ENCODE measurements around the gene PSMB9.

Gene PSMB9

GRCh38 chr6:32829495-32829894, 24.5 kb upstream of the PSMB9 start:
- H3K9me3 ChIP-seq (ENCODE audit: control insufficient read depth, low read length), result no peaks in the 10 kb centered on the region
- no peak overlapping the region for H3K4me2 ChIP-seq (ENCODE audit: low read length, poor library complexity, severe bottlenecking)
- DNase-seq, result no peak
- H2AFZ ChIP-seq (ENCODE audit: low read depth, low read length), result no peak overlapping the region
- WGBS, result 72% methylated on average over 7 of the region's 7 CpGs
- no peaks in the 10 kb centered on the region for H3K79me1 ChIP-seq (replicated peaks; ENCODE audit: low read length, poor library complexity, severe bottlenecking)
- no peak overlapping the region for H4K91ac ChIP-seq (ENCODE audit: low read length)
- H3K27ac ChIP-seq (ENCODE audit: low read length, poor library complexity, severe bottlenecking), result no peak overlapping the region
- H3K4me1 ChIP-seq (ENCODE audit: control insufficient read depth, insufficient read depth, low read depth, low read length), result no peaks in the 10 kb centered on the region
- H3K36me3 ChIP-seq (ENCODE audit: control insufficient read depth in 1 of 2, insufficient read depth in 2 of 2, low read depth in 1 of 2, low read length in 2 of 2), result peaks cover 29 to 65% of the 10 kb centered on the region in 2 experiments
- H3K18ac ChIP-seq (ENCODE audit: low read depth in 1 of 2, low read length in 2 of 2), result no peak overlapping the region
- H2BK12ac ChIP-seq (ENCODE audit: low read length in 2 of 2), result no peak overlapping the region
- no peak overlapping the region for H2BK120ac ChIP-seq (ENCODE audit: low read depth, low read length)
- H3K4ac ChIP-seq (ENCODE audit: low read depth in 1 of 2, low read length in 2 of 2), result no peak overlapping the region
- no peaks in the 10 kb centered on the region for H3K27me3 ChIP-seq (ENCODE audit: control insufficient read depth in 1 of 2, insufficient read depth in 1 of 2, low read length in 2 of 2)
- no peak overlapping the region for H2BK15ac ChIP-seq (ENCODE audit: low read depth, poor library complexity, severe bottlenecking)
- H2AK5ac ChIP-seq (ENCODE audit: low read length, severe bottlenecking), result no peak overlapping the region
- no peak overlapping the region for H3K9ac ChIP-seq (ENCODE audit: low read length)
- H3K14ac ChIP-seq (ENCODE audit: low read length in 2 of 2), result no peak overlapping the region
- no peak overlapping the region for H3K4me3 ChIP-seq (ENCODE audit: insufficient read depth in 1 of 2, low read depth in 1 of 2, low read length in 2 of 2)
- H3K23ac ChIP-seq (ENCODE audit: low read length in 2 of 2), result no peak overlapping the region
- no peak overlapping the region for H4K8ac ChIP-seq (ENCODE audit: low read length)
- no peak overlapping the region for H2BK5ac ChIP-seq (ENCODE audit: low read depth, low read length, poor library complexity, severe bottlenecking)

GRCh38 chr6:32830017-32830416, 24.0 kb upstream of the PSMB9 start:
- H2BK5ac ChIP-seq (ENCODE audit: low read depth, low read length, poor library complexity, severe bottlenecking), result no peak overlapping the region
- H3K18ac ChIP-seq (ENCODE audit: low read depth in 1 of 2, low read length in 2 of 2), result no peak overlapping the region
- no peak for DNase-seq
- H3K23ac ChIP-seq (ENCODE audit: low read length in 2 of 2), result no peak overlapping the region
- H3K27ac ChIP-seq (ENCODE audit: low read length, poor library complexity, severe bottlenecking), result no peak overlapping the region
- H2BK120ac ChIP-seq (ENCODE audit: low read depth, low read length), result no peak overlapping the region
- no peaks in the 10 kb centered on the region for H3K27me3 ChIP-seq (ENCODE audit: control insufficient read depth in 1 of 2, insufficient read depth in 1 of 2, low read length in 2 of 2)
- no peak overlapping the region for H3K9ac ChIP-seq (ENCODE audit: low read length)
- WGBS, result 92% methylated on average over 5 of the region's 5 CpGs
- H4K8ac ChIP-seq (ENCODE audit: low read length), result no peak overlapping the region
- H3K4me2 ChIP-seq (ENCODE audit: low read length, poor library complexity, severe bottlenecking), result no peak overlapping the region
- H3K4me3 ChIP-seq (ENCODE audit: insufficient read depth in 1 of 2, low read depth in 1 of 2, low read length in 2 of 2), result no peak overlapping the region
- no peak overlapping the region for H2AFZ ChIP-seq (ENCODE audit: low read depth, low read length)
- no peaks in the 10 kb centered on the region for H3K9me3 ChIP-seq (ENCODE audit: control insufficient read depth, low read length)
- no peaks in the 10 kb centered on the region for H3K79me1 ChIP-seq (replicated peaks; ENCODE audit: low read length, poor library complexity, severe bottlenecking)
- no peak overlapping the region for H2BK15ac ChIP-seq (ENCODE audit: low read depth, poor library complexity, severe bottlenecking)
- no peaks in the 10 kb centered on the region for H3K4me1 ChIP-seq (ENCODE audit: control insufficient read depth, insufficient read depth, low read depth, low read length)
- no peak overlapping the region for H4K91ac ChIP-seq (ENCODE audit: low read length)
- no peak overlapping the region for H3K4ac ChIP-seq (ENCODE audit: low read depth in 1 of 2, low read length in 2 of 2)
- no peak overlapping the region for H3K14ac ChIP-seq (ENCODE audit: low read length in 2 of 2)
- no peak overlapping the region for H2BK12ac ChIP-seq (ENCODE audit: low read length in 2 of 2)
- H2AK5ac ChIP-seq (ENCODE audit: low read length, severe bottlenecking), result no peak overlapping the region
- H3K36me3 ChIP-seq (ENCODE audit: control insufficient read depth in 1 of 2, insufficient read depth in 2 of 2, low read depth in 1 of 2, low read length in 2 of 2), result peaks cover 29 to 70% of the 10 kb centered on the region in 2 experiments

GRCh38 chr6:32830936-32831335, 23.1 kb upstream of the PSMB9 start:
- Histone ChIP-seq H3K14ac (ENCODE audit: low read length in 2 of 2) (no peak overlapping the region), H3K4me3 (ENCODE audit: insufficient read depth in 1 of 2, low read depth in 1 of 2, low read length in 2 of 2) (no peak overlapping the region), H2BK12ac (ENCODE audit: low read length in 2 of 2) (no peak overlapping the region), H3K27ac (ENCODE audit: low read length, poor library complexity, severe bottlenecking) (no peak overlapping the region), H2AFZ (ENCODE audit: low read depth, low read length) (no peak overlapping the region), H3K18ac (ENCODE audit: low read depth in 1 of 2, low read length in 2 of 2) (no peak overlapping the region), H3K23ac (ENCODE audit: low read length in 2 of 2) (no peak overlapping the region), H3K36me3 (ENCODE audit: control insufficient read depth in 1 of 2, insufficient read depth in 2 of 2, low read depth in 1 of 2, low read length in 2 of 2) (peaks cover 36 to 79% of the 10 kb centered on the region in 2 experiments), H2BK15ac (ENCODE audit: low read depth, poor library complexity, severe bottlenecking) (no peak overlapping the region), H2BK120ac (ENCODE audit: low read depth, low read length) (no peak overlapping the region), H3K9me3 (ENCODE audit: control insufficient read depth, low read length) (no peaks in the 10 kb centered on the region), H3K9ac (ENCODE audit: low read length) (no peak overlapping the region), H4K91ac (ENCODE audit: low read length) (no peak overlapping the region), H3K4me2 (ENCODE audit: low read length, poor library complexity, severe bottlenecking) (no peak overlapping the region), H3K4ac (ENCODE audit: low read depth in 1 of 2, low read length in 2 of 2) (no peak overlapping the region), H3K27me3 (ENCODE audit: control insufficient read depth in 1 of 2, insufficient read depth in 1 of 2, low read length in 2 of 2) (no peaks in the 10 kb centered on the region), H4K8ac (ENCODE audit: low read length) (no peak overlapping the region), H3K79me1 (replicated peaks; ENCODE audit: low read length, poor library complexity, severe bottlenecking) (peaks cover 6% of the 10 kb centered on the region), H2BK5ac (ENCODE audit: low read depth, low read length, poor library complexity, severe bottlenecking) (no peak overlapping the region), H3K4me1 (ENCODE audit: control insufficient read depth, insufficient read depth, low read depth, low read length) (peaks cover 1% of the 10 kb centered on the region), H2AK5ac (ENCODE audit: low read length, severe bottlenecking) (no peak overlapping the region)
- 70% methylated on average over 4 of the region's 5 CpGs for WGBS
- no peak for DNase-seq

DNA sequence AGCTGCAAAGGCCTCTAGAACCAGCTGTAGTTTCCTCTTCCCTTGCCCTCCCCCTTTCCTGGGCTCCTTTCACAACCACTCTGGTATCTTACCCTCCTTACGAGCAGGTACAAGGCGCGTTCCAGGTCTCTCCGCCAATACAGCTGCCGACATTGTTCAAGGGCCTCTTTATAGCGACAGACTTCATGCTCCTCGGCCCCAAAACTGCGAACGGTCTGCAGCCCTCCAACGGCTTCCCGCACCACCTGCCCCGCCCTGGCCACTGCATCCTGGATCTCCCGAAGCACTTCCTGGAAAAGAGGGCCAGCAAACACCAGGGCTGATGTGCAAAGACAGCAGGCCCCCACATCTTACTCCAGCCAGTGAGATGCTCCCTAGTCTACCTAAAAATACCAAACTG, 21.5 kb upstream of the PSMB9 start:
- no peak overlapping the region for H2AK5ac ChIP-seq (ENCODE audit: low read length, severe bottlenecking)
- H2AFZ ChIP-seq (ENCODE audit: low read depth, low read length), result no peak overlapping the region
- H3K27ac ChIP-seq (ENCODE audit: low read length, poor library complexity, severe bottlenecking), result no peak overlapping the region
- peaks cover 36 to 88% of the 10 kb centered on the region in 2 experiments for H3K36me3 ChIP-seq (ENCODE audit: control insufficient read depth in 1 of 2, insufficient read depth in 2 of 2, low read depth in 1 of 2, low read length in 2 of 2)
- no peak overlapping the region for H4K91ac ChIP-seq (ENCODE audit: low read length)
- DNase-seq, result no peak
- H3K14ac ChIP-seq (ENCODE audit: low read length in 2 of 2), result no peak overlapping the region
- H4K8ac ChIP-seq (ENCODE audit: low read length), result no peak overlapping the region
- no peak overlapping the region for H2BK5ac ChIP-seq (ENCODE audit: low read depth, low read length, poor library complexity, severe bottlenecking)
- no peak overlapping the region for H3K23ac ChIP-seq (ENCODE audit: low read length in 2 of 2)
- no peak overlapping the region for H3K18ac ChIP-seq (ENCODE audit: low read depth in 1 of 2, low read length in 2 of 2)
- H3K4me1 ChIP-seq (ENCODE audit: control insufficient read depth, insufficient read depth, low read depth, low read length), result peaks cover 2% of the 10 kb centered on the region
- H3K9ac ChIP-seq (ENCODE audit: low read length), result no peak overlapping the region
- H3K27me3 ChIP-seq (ENCODE audit: control insufficient read depth in 1 of 2, insufficient read depth in 1 of 2, low read length in 2 of 2), result no peaks in the 10 kb centered on the region
- no peak overlapping the region for H2BK120ac ChIP-seq (ENCODE audit: low read depth, low read length)
- H2BK12ac ChIP-seq (ENCODE audit: low read length in 2 of 2), result no peak overlapping the region
- WGBS, result 94% methylated on average over 13 of the region's 13 CpGs
- no peak overlapping the region for H3K4me2 ChIP-seq (ENCODE audit: low read length, poor library complexity, severe bottlenecking)
- H3K4ac ChIP-seq (ENCODE audit: low read depth in 1 of 2, low read length in 2 of 2), result no peak overlapping the region
- no peak overlapping the region for H3K4me3 ChIP-seq (ENCODE audit: insufficient read depth in 1 of 2, low read depth in 1 of 2, low read length in 2 of 2)
- H2BK15ac ChIP-seq (ENCODE audit: low read depth, poor library complexity, severe bottlenecking), result no peak overlapping the region
- peaks cover 14% of the 10 kb centered on the region for H3K79me1 ChIP-seq (replicated peaks; ENCODE audit: low read length, poor library complexity, severe bottlenecking)
- H3K9me3 ChIP-seq (ENCODE audit: control insufficient read depth, low read length), result no peaks in the 10 kb centered on the region
